Stimulated activated CD4-positive, alpha-beta T cell treated with anti-CD3 and anti-CD28 coated beads, TNF-alpha, amount 100 ng/mL, for 48 hours (primary cell): Measurements from ENCODE around the gene DCAF4.

Source experiments
- DNase-seq, 3 donors: peaks; one replicate each; pipeline ENCODE4 v3.0.0-alpha.2; 2020; ENCODE audit warnings: low read depth in 3 of 3

The DCAF4 gene, protein sequence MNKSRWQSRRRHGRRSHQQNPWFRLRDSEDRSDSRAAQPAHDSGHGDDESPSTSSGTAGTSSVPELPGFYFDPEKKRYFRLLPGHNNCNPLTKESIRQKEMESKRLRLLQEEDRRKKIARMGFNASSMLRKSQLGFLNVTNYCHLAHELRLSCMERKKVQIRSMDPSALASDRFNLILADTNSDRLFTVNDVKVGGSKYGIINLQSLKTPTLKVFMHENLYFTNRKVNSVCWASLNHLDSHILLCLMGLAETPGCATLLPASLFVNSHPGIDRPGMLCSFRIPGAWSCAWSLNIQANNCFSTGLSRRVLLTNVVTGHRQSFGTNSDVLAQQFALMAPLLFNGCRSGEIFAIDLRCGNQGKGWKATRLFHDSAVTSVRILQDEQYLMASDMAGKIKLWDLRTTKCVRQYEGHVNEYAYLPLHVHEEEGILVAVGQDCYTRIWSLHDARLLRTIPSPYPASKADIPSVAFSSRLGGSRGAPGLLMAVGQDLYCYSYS

DNA sequence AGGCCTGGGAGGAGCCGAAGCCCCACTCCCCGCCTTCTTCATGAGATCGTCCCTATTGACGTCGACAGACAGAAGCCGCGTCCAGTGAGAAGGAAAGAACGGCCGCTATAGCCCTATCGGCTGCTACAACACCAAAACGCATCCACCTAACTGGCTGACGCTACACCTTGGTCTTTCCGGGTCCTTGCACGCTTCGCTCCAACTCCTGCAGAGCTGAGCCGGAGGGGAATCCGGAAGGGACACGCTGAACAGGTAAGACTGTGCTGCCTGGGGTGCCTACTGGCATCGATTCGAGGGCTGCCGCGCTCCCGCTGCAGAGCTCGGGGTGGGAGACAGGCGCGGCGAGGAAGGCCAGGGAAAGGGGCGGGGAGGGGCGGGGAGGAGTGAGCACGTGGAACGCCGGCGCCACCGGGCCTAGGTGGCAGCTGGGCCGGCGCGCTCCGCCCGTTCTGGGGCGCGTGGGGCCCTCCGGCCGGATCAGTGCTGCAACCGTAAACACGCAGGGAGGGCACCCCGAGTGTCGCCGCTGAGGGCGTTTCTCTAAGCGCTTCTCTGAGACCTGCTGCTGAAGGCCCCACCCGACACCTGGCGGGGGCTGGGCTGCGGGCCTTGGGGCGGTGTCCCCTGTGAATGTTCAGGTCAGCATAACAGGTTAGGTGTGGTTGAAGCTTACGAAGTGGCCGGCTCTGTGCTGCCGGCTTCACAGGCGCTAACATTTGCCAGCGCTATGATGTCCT, at the start of gene DCAF4:
TSS of gene DCAF4 (plus strand) at position 173 of the 737 bp plus-strand sequence. CDS start 11,515 bp downstream, outside the sequence.
- DNase-seq, result peak; percentile 84 to 94 (median 92)

DNA sequence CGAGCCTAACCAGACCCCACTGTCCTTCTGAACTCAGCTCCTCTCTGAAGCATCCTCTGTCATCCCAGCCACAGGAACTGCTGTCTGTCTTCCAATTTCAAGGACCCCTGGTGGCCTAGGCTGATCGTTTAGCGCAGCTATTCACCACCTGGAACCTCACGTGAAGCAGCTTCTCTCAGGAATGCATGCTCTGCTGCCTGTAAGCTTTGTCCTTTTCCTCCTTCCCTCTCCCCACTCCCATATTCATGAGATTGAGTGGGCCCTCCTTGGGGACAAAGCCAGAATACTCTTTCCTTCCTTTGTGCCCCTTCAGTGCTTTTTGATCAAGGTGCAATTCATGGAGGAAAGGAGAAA, 49.6 kb upstream of the DCAF4 start:
- DNase-seq, result no peak

DNA sequence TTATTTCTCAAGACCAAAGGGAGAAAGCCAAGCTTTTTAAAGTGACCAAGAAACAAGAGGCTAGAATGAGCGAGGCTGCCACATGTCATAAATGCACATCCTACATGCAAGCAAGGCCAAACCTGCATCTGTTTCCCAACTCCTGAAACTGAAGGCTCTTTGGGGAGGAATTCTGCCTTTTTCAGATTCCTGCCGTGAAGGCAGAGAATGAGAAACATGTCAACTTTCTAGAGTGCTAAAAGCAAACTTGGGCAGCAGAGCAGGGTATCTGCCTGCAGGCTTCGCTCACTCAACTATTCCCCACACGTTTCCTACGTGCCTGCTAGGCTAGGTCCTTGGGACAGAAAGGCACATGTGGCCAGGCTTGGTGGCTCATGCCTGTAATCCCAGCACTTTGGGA, 47.5 kb upstream of the DCAF4 start:
- no peak for DNase-seq

DNA sequence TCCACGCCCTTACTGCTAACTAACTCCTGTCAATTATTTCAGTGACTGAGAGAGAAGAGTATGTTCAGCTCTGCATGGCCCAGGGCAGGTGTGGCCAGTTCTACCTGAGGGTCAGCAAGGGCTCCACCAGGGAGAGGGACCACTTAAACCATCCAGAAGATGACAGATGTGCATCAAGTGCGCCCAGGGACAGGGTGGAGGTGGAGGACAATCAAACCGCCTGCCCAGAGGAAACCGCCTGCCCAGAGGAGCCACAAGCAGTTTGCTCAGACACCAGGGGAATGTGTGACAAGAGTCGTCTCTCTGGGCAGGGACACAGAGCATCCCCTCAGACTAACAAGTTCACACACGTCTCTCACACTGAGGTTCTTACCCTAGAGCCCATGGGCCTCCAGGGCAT, 46.8 kb upstream of the DCAF4 start:
- DNase-seq, result no peak

DNA sequence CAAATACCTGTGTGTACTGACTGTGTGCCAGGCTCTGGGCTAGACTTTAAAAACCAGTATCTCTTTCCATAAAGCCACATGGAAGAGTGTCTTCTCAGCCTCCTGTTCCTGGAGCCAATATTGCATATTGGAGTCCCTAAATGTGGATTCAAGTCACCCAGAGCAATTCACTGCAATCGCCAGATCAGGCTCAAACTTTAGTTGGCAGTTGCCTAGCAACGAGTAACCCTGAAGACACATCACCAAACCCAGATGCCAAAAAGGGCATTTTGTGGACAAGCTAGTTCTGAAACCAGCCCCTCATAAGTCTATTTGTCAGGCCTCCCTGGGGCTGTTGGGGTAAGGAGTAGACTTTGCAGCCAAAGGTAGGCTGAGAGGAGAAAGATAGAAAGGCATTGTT, 46.1 kb upstream of the DCAF4 start:
- DNase-seq, result no peak

DNA sequence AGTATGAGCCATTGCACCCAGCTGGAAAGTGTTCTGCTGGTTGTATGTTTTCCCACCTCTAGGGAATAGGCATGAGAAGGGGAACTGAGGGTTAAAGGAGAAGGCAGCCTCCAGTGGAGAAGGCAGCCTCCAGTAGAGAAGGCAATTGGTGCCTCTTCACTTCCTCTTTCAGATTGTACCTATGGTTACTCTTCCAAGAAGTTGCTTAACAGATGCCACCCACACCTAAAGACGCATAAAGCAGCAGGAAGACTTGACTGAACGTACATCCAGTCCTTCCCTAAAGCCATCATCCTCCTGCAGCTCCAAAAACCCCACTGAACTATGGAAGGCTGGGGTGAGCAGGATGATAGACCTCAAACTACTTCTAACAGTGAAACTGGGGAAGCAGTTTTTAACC, 45.4 kb upstream of the DCAF4 start:
- no peak for DNase-seq

DNA sequence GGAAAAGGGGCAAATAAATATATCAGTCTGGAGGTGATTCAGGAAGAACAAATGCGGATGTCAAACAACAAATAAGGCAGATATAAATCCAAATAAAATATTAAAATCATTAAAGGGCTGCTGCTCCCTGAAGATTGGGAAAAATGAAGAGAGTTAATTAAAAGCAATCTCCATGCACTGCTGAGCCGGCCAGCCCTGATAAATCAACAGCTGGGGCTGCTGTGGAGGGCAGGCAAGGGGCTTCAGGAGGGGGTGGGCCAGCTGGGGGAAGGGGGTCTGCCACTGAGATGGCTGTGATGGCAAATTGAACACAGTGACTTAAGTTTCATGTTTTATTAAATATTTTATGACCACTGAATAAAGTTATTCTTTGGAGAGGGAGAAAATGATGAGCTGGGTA, 44.7 kb upstream of the DCAF4 start:
- no peak for DNase-seq

DNA sequence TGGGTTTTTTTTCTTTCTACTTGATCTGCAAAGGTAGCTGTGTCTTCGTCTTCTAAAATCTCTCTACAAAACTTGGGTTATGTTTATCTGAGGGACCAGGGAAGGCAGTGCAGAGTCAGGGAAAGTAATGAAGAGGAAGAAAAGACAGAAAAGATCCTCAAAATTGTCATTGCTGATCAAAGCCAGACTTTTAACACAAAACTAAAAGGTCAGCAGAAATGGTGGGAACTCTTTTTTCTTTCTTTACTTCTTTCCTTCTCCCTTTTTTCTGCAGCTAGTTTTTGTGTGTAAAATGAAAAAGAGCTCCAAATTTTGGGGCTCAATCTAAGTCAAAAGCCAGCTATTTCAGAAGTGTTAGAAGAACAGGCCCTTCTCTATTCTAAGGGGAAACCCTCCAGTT, 44.2 kb upstream of the DCAF4 start:
- no peak for DNase-seq

DNA sequence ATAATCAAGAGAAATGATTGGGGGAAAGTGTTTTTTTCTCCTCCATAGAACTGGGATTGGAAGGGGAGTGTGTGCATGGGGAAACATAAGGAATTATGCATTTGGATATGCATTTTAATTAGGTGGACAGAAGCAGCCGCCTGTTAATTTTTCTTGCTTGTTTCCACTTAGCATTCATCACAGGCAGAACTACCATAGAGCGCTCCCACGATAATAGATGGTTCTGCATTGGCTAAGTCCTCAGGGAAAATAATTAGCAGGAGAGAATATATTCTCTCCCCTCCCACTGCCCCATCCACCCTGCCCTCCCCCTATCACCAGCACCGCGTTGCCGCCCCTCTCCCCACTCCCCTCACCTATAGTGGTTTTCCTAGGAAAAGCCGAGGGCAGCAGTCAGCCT, 43.8 kb upstream of the DCAF4 start:
- no peak for DNase-seq

DNA sequence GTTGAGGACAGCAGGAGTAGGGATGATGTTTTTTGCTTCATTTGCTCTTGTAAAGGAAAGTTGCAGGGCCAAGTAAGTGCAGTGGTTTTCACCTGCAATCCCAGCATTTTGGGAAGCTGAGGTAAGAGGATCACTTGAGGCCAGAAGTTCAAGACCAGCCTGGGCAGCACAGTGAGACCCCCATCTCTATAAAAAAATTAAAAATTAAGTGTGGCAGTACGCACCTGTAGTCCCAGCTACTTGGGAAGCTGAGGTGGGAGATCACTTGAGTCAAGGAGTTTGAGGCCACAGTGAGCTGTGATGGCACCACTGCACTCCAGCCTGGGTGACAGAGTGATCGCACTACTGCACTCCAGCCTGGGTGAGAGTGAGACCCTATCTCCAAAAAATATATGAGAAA, 43.2 kb upstream of the DCAF4 start:
- DNase-seq, result no peak

DNA sequence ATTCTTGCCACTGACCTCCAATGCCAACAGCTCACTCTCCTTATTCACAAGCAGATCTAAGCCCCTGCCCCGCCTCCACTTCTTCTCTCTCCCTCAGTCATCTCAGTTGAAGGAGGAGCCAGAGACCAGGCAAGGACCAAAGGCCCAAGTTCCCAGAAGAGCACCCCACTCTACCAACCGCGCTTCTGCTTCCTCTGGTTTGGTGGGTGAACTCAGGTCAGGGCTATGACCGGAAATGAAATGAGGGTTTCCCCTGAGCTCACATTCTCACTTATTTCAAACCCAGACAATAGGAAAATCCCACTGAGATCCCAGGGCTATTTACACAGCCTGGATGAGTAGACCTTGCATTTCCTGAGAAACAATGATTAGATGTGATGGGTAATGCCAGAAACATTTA, 42.3 kb upstream of the DCAF4 start:
- DNase-seq, result no peak

DNA sequence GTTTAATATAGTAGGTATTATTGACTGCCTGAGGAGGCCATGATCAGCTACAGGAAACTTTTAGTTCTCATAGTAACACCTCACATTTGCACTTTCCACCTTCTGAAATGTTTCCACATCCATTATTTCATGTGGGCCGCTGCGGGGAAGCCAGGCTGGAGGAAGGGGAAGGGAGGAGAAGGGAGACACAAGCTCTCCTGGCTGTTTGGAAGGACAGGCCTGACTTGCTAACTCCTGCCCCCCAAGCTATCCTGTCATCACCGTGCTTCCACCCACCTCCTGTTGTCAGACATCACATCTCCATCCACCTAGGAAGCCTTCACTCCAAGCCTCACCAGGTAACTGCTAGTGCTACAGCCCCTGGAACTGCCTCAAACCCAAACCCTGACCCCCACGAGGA, 41.9 kb upstream of the DCAF4 start:
- no peak for DNase-seq

DNA sequence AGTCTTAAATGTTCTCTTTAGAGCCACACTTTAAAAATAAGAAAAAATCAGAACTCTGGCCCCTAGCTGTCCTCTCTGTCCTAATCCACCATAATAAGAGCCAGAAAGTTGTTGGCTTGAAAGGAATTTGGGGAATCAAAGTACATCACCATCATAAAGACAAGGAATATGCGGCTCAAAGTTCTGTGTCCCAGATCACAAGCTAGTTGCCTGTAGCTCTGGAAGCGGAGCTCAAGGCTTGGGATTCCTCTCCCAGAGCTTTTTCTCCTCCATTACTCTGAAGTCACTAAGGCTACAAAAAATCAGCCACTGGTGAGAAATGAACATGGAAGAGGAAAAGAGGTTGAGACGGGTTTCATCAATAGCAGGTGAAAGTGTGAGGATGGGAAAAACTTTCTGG, 38.8 kb upstream of the DCAF4 start:
- no peak for DNase-seq

DNA sequence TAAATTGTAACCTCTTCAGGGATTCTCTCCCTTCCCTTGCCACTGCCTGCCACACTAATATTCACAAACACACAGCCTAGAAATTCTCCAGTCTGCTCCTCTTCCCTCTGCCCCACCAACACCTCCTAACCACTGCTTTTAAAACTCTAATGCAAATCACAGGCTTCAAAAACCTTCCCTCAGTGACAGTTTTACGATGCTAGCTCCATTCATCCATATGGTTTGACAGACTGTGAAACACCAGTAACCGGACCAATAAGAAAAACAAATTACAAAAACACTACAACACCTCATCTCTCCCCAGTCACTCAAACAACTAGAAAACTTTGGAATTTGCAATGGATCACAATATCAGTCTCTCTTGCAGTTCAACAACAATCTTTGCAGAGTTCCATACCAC, 38.1 kb upstream of the DCAF4 start:
- DNase-seq, result no peak

DNA sequence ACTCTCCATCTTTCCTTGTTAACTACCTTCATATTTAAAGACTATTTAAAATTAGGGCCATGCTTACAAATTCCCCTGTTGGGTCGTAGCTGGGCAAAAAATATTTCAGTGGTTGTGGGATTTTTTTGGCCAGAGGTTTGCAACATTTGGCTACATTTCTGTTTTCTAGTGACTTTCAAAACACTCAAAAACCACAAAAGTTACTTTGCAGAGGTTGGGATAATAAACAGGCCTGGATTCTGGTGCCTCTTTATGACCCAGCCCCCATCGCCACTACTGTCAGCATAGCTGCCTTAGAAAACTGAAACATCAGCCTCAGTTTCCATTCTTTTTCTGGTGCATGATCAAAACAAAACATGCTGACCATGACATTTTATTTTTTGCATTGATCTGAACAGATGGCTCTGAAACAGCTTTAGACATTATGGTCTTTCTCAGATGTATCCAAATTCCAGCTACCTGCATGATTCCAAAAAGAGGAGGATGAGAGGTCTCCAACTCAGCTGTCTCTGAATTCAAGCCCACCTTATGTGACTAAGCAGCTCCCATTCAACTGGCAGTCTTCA, 37.5 kb upstream of the DCAF4 start:
- no peak for DNase-seq

DNA sequence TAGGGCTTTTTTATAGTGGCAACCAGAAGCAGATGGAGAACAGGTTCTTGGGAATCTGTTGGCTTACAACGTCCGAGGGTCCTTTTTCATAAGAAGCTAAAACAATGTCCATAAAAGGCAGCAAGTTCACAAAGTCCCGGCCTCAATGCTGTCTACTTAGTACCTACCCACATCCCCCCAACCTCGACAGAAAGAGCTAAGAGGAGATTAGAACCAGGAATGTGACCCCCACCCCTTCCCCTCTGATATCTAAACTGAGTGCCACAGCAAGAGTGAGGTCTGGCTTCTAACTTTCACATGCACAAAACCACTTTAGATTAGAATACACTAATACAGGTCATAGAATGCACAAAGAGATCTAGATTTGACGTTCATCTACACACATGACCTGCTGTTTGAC, 36.9 kb upstream of the DCAF4 start:
- no peak for DNase-seq

DNA sequence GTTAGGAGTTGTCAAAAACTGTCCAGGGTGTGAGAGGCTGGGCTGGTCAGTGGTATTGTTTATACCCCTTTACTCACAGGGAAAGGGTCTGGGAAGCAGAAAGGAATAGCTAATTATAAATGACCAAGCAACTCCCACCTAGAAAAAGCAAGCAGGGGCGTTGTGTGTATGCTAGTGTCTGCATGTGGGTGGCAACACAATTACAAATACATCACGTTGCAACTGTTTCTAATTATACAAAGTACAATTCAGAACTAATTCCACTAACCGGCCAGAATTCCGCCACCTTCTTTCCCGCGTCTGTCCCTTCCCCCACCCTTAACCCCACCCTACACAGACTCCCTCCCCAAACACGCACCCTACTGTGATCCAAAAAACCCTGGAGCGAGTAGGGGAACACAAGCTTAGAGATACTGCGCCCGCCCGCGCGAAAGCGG, 34.6 kb upstream of the DCAF4 start:
- no peak for DNase-seq

DNA sequence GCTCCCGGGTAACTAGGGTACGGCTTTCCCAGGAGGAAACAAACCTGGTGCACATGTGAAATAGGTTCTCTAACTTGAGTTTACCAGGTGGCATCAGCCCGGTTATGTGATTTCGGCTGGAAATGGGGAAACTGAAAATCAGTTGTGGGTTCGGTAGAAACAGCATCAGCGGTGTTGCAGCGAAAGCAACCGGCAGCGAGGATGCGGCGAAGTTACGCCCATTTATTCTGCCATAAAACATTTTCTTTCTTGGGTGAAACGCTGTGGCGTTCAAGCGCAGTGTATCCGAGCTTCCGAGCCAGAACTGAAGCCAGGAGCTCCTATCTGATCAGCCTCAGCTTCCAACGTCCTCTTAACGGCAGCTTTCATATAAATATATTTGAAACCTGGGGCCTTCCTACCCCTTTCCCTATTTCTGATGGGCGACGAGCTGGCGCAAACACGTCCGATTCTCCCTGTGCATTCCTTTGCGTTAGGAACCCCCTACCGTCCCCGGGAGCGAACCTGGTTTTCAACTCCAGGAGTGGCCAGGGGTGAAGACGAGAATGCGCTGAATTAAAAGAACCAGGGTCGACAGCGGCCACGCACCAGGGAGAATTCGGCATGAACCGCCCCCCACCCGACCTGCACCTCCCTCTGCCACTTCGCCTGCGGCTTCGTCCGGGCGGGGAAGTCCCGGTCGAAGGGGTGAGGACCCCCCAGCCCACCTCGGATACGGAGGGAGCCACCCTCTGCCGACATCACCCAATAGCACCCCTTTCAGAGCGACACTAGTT, 34.0 kb upstream of the DCAF4 start:
- DNase-seq, result no peak

DNA sequence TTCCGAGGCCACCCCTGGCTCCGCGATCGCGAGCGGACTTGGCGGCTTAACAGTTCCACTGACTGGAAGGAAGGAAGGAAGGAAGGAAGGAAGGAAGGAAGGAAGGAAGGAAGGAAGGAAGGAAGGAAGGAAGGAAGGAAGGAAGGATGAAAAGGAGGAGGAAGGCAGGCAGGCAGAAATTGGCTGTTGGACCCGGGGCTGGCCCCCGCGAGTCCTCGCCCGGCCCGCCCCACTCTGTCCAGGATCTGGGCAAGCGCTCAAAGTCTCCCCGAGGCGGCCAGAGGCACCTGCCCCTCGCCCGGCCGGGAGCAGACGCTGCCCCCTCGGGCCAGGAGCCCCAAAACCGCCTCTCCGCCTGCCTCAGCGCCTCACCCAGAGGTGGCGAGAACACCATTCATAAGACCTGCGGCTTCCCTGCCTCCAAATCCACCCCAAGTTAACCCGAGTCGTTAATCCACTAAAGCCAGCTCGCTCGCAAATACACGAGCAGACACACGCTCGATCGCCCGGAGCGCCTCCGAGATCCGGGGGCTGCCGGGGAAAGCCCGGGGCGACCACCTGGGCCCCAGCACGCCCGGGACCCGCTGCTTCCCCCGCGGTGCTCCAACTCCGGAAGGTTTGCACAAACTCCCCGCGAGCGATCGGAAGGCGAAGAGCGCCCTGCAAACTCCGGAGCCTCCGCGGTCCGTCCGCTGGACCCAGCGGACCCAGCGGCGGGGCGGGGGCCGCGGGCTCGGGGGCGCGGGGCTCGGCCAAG, 33.2 kb upstream of the DCAF4 start:
- no peak for DNase-seq

DNA sequence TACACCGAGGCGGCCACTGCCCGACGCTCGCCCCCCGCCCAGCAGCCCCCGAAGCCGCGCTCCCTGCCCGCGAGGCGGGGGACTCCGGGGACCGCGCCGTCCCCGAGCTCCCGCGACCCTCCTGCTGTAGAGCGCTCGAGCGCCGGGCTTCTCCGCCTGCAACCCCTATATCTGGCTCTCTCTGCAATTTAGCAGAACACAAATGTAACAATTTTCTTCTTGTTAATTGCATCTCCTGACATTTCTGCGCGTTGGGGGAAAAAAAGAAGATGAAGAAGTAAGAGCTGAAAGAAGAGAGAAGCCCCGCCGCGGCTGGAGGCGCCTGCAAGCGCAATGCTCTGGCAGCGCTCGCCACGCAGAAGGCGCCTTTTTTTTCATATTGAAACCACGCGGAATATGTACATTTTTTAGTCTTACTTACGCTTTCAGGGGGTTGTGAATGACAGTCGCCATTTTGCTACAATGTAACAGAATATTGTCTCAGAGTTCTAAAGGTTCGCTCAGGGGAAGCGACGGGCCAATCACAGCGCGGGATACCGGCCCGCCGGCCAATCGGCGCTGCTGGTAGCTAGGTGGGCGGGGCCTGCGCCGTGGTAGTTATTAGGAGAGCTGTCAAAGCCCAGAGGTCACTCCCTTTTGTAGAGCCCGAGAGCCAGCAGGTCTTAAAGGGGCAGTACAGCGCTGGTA, 32.5 kb upstream of the DCAF4 start, which contains the start of gene DPF3:
TSS of gene DPF3 (minus strand) at position 466 of the 687 bp plus-strand sequence. CDS start at position 453, 13 bp downstream.
- peak; percentile 83 to 90 (median 87) for DNase-seq

DNA sequence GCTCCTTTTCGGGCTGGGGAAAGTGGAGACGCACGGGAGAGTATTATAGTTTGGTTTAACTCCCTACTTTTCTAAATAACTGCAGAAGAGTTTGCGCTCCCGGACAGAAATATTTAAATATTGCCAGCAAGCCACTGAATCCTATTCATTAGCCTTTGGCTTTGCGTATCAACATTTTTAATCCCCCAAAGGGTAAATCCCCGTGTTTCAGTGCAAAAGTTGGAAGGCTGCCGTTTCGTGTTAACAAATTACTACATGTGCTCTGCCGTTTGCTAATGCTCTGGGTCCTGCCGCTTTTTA, 32.0 kb upstream of the DCAF4 start:
- no peak for DNase-seq
